HG02938 (cell line): ENCODE measurements around the gene KRTAP10-6.
"Not testable (repeated sequence)": the region's sequence is repeated elsewhere in the genome, so short reads cannot be mapped to it uniquely, and the experiment has no call there.

Source experiments
- ATAC-seq: cut with Tn5 transposase; IDR thresholded peaks from one replicate; pipeline ENCODE4 v1.9.1; 2021; ENCODE audit warnings: mild to moderate bottlenecking, moderate library complexity; ENCODE audit not compliant: unreplicated experiment

The KRTAP10-6 gene

DNA sequence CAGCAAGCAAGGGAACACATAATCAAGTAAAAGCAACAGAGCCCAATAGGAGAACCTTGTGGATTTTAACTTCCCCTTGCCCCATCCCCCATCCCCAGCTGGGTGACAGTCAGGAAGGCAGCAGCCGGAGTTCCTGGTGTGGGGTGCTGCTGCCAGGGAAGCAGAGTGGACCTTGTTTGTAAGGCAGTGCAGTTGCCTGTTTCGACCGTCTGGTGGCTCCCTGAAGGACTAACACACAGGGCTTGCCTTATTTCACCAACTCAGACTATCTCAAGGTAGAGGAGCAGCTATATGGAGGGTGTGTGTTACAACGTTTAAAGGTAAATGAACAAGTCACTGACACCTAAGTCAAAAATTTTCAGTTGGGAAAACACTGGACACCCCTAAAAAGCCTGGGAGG, 26.2 kb upstream of the KRTAP10-6 start:
- ATAC-seq: no peak

DNA sequence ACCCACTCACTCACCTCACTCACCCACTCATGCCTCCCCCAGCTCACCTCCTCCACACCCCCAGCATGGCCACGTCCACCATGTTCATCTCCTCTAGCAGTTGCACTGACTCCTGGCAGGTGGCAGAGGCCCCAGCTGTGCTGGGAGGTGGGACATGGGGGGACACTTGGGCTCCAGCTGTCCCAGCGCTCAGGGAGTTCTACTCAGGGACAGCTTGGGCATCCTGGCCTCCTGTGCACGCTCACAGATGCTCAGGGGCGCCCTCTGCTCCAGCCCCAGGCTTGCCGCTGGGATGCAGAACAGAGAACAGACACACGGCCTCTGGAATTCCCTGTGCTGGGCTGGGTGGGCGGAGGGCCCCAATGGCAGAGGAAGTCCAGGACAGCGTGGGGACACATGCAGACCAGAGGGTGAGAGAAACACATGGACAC, 24.8 kb upstream of the KRTAP10-6 start:
- ATAC-seq: no peak

DNA sequence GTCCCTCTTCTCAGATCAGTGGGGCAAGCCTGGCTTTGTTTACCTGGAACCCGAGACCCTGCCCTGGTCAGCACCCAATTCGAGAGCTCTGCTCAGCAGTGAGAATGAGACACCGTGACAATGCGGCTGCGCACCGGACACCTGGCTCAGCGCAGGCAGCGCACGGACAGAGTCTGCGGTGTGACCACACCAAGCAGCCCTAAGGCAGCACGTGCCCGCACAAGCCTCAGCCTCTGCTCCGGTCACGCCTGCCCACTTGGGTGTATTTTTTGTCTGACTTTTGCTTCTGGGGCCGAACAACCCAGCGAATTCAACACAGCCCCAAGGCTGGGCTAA, 24.3 kb upstream of the KRTAP10-6 start:
- no peak for ATAC-seq

DNA sequence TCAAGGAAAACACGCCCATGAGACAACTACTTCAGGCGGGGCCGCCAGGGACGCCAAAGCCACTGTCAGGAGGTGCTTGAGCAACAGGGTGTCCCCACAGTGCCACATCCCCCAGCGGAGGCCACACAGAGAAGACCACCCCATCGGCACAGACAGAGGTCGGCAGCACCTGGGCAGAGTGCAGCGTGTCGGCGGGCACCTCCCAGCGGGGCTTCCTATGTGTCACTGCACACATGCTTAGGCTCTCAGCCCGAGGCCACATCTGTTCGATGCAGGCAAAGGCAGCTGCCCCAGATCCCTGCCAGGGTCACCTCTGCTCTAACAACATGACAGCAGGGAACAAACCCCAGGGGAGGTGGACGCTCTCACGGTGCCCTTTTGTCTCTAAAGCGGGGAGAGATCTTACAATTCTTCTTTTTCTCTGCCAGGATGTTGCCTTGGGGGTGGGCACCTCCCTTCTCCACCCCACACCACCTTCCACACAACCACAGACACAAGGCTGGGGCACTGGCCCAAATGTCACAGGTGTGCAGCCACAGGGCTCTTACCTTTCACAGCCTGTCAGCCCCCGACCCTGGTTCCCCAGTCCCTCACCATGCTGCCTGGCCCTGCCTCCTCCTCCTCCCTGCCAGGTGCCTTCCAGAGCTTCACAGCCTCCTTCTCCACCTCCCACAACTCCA, 23.7 kb upstream of the KRTAP10-6 start:
- ATAC-seq: no peak

DNA sequence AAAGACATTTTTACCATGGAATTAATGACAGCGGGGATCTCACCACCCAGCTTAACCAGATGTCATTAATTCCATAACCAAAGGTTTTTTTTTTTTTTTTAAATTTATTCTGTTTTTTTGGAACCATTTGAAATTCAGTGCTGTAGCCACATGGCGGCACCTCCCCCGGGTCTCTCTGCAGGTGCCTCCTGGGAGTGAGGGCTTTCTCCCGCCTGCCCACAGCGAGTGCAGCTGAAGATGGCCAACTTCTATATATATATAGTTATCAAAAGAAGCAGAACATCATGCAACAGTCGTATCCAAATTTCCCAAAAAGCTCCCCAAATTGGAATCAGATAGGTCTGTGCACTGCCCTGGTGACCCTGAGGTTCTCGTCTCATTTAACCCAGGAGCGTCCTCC, 23.2 kb upstream of the KRTAP10-6 start:
- ATAC-seq: no peak

DNA sequence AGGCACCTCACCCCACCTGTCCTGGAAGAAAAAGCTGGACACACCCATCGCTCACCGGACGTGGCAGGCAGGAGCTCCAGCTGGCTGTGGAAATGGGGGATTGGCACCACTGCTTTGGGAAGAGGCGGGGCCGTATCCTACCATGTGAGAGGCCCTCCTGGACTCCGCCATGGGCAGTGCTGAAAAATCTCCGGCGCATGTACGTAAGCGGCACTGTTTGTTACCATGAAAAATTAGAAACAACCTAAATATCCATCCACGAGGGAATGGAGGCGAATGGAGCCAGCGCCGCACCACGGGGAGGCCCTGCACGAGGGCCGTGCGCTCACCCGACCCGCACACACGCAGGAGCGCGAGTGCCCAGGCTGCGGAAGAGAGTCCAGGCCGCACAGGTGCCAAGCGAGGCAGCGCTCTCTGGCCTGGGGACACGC, 22.7 kb upstream of the KRTAP10-6 start:
- ATAC-seq: no peak

DNA sequence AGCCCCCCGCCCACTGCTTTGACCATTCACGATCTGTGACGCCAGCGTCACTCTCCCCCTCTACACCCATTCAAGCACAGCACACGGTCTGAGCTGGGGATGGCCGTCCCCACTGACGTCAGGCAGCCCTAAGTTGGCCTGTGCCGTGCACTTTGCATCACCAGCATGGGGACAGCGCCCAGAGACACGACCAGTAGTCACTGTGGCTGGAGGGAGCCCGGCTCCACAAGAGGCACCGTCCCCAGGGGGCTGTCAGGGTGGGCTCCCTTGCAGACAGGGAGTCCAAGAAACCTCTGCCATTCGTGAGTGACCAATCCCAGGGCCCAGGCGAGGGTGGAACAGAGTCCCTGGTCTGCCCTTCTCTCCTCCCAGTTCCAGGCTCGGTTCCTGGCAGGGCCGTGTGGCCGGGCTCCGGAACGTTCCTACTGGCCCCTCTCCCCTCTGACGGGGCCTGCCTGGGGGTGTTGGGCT, 21.9 kb upstream of the KRTAP10-6 start:
- no peak for ATAC-seq

DNA sequence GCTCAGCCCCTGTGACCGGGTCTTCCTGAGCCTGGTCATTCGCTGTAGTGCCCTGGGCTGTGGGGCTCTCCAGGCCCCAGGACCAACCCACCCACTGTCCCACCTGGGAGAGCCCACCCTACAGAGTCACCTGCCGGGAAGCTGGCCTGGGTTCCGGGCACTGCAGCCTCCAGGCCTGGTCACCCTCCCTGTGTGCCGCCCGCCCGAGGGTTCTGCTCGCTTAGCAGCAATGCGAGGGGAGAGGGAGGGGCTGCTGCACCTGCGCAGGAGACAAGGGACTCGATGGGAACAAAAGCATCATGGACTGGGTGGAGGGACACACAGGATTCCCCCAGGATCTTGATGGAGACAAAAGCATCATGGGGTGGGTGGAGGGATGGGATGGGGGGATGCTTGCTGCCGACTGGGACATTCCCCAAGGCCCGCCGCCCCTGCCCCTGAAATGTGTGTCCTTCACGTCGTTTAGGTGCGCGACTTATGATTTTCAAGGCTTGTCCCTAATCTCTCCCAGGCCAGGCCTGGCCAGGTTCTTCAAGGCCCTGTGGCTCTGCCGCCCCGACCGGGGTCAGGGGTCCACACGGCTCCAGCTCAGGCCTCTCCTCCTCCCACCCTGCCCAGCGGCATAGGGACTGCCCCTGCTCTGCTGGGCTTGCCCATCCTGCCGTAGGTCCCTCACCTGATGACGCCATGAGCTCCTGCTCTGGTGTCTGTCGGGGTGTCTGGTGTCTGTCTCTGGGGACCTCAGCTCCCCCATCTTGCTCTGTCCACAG, 21.3 kb upstream of the KRTAP10-6 start:
- no peak for ATAC-seq

DNA sequence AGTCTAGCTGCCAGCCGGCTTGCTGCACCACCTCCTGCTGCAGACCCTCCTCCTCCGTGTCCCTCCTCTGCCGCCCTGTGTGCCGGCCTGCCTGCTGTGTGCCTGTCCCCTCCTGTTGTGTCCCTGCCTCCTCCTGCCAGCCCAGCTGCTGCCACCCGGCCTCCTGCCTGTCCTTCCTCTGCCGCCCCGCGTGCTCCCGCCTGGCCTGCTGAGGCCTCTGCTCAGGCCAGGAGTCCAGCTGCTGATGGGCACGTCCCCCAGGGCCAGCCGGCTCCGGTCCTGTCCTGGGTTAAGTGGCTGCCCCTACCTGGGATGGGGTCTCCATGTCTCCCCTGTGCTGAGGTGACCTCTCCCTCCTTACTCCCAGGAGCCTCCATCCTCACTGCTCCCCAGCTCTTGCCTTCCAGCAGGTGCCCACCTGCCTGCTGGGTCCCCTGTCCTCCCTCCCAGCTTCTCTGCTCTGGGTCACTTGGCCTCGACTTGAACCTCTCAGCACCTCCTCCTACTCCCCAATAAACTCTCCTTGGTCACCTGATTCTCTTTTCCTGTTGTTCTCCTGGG, 20.4 kb upstream of the KRTAP10-6 start:
- no peak for ATAC-seq

DNA sequence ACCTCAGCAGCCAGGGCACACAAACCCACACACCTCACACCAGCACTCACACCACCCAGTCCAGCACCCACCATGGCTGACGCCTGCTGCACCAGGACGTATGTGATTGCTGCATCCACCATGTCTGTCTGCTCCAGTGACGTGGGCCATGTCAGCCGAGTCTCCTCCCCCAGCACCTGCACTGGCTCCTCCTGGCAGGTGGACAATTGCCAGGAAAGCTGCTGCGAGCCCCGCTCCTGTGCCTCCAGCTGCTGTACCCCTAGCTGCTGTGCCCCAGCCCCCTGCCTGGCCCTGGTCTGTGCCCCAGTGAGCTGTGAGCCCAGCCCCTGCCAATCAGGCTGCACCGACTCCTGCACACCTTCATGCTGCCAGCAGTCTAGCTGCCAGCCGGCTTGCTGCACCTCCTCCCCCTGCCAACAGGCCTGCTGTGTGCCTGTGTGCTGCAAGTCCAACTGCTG, 19.8 kb upstream of the KRTAP10-6 start, which contains the start of gene KRTAP10-8:
Gene KRTAP10-8 (plus strand): TSS at position 51 of the 458 bp plus-strand sequence. CDS start 22 bp downstream, at position 73.
- no peak for ATAC-seq

DNA sequence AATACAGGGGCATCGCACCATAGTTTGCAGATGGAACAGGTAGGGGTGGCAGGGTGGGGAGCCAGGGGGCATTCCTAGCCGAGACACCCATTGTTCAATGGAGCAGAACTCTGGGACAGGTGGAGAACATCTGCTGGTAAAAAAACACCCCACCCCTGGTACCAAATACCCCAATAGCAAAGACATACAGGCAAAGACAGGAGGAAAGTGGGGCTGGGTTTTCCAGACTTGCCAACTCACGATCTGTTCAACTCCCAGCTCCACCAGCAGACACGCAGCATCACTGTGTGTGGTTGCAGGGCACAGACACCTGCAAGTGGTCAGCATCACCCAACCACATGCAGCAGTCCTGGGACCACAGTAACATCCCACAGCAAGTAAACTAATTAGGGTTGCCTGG, 19.2 kb upstream of the KRTAP10-6 start:
- no peak for ATAC-seq

DNA sequence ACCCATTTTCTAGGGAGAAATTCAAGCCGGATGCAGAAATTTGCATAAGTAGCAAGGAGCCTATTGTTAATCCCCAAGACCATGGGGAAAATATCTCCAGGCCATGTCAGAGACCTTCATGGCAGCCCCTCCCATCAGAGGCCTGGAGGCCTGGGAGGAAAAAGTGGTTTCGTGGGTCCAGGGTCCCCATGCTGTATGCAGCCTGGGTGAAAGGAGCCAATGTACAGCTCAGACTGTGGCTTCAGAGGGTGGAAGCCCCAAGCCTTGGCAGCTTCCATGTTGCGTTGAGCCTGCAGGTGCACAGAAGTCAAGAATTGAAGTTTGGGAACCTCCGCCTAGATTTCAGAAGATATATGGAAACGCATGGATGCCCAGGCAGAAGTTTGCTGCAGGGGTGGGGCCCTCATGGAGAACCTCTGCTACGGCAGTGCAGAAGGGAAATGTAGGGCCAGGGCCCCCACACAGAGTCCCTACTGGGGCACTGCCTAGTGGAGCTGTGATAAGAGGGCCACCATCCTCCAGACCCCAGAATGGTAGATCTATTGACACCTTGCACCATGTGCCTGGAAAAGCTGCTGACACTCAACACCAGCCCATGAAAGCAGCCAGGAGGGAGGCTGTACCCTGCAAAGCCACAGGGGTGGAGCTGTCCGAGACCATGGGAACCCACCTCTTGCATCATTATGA, 18.0 kb upstream of the KRTAP10-6 start:
- ATAC-seq: not testable (repeated sequence)

DNA sequence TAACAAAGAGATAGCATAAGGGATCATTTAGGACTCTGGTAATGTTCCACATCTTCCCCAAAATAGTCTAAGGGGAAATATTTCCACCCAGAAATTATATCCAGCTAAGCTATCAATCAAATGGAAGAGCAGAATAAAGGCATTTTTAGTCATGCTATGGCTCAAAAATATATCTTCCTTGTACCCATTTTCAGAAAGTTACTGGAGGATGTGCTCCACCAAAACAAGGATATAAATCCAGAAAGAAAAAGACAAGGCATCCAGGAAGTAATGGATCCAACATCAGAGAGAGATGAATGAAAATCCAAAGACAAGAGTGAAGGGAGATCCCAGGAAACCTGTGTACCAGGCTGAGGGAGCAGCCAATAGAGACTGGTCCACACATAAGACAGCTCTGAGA, 16.9 kb upstream of the KRTAP10-6 start:
- no peak for ATAC-seq

DNA sequence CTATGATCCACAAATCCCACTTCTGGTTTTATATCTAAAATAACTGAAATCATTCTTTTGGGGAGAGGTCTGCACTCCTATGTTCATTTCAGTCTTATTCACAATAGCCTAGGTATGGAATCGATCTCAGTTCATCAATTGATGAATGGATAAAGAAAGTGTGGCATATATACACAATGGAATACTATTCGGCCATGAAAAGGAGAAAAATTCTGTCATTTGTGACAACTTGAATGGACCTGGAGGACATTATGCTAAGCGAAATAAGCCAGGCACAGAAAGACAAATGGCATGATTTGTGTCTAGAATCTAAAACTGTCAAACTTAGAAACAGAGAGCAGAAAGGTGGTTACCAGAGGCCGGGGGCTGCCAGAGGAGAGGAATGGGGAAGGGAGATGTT, 14.2 kb upstream of the KRTAP10-6 start:
- no peak for ATAC-seq

DNA sequence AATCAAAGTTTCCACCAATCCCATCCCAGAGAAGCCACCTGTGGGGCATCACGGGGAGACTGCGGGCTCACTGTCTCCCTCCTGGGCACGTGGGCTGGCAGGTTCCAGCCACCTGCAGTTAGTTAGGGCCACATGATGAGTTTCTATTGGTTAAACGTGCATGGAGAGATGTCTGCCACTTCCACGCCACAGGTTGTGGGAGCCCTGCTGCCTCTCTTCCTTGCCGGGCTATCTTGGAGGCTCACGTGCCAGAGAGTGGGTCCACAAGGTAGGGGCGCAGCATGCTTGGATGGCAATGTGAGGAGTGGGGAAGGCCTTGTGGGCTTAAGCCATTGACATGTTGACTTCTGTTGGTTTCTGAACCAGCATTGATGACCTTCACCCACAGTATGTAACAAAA, 11.6 kb upstream of the KRTAP10-6 start:
- no peak for ATAC-seq

DNA sequence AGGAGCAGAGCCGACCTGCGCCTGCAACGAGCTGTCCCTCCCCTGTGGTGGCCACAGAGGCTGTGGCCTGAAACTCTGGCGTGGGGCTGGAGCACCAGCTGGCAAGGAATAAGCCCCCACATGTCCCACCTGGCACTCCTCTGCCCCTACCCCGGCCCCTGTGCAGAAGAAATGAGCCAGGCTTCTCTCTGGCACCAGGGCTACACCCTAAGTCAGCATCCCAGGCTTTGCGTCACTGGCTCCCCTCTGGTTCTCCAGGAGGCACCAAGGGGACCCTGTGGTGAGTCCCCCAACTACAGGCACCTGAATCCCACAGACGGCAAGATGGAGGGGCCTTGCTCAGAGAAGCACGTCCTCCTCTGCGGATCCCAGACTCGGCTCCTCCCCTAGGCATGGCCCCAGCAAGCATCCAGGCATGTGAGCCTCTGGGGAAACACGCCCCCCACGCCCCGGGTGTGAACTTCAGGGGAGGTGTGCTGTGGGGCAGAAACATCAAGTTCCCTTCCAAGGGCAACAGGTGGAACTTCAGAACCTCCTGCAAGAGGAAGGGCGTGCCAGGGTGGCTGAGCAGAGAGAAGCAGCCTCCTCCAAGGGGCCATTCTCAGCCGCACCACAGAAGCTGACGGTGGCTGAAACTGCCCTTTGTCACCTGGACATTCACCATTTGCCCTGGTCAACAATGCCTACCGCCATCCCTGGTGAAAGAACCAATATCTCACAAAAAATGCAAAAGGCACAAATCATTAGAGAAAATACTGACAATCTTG, 11.0 kb upstream of the KRTAP10-6 start:
- no peak for ATAC-seq

DNA sequence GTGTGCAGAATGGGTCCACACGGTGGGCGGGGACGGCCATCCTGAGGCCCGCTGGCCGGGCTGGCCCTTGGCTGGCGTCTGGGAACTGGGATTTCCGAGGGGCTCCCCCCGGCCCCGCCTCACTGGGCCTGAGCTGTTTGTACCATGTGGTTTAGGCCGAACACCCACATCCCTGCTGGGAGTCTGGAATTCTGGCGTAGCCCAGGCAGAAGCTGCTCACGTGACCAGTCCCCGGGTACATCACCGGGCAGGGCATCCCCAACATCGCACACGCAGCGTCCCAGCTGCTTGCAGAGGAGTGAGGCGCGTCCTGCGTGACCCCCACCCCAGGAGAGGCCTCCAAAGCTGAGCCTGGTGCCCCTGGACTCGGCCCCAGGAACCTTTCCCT, 10.2 kb upstream of the KRTAP10-6 start:
- no peak for ATAC-seq

DNA sequence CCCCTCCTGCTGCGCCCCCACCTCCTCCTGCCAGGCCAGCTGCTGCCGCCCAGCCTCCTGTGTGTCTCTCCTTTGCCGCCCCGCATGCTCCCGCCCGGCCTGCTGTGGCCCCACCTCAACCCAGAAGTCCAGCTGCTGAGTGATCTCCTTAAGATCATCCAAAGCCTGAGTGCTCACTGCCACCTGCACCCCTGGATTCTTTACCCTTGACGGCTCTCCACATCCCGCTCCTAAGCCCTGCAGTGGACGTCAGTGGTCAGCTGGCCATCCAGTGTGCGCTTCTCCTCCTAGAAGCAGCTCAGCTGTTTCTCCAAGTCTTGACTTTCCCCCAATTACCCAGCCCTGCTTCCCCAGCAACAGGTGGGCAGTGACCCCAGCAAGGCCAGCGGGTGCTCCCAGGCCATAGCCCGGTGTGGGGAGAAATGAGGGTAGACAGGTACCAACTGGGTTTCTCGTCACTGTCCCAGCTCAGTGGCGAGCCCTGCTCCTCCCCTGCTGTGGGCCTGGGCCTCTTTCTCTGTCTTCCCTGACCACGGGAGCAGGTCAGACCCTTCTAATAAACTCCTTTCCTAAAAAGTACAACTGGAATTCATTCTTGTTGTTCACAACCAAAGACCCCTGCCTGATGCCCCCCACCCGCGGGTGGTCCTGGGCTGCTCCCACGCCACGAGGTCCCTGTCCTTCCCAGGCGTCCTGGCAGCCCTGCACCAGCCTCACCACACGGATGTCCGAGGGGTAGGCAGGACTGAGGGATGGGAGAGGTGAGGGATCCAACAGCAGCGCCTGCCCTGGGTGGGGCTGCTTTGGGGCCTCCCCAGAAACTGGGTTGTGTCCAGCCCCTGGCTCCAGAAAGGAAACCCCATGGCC, 9.5 kb upstream of the KRTAP10-6 start:
- ATAC-seq: no peak

DNA sequence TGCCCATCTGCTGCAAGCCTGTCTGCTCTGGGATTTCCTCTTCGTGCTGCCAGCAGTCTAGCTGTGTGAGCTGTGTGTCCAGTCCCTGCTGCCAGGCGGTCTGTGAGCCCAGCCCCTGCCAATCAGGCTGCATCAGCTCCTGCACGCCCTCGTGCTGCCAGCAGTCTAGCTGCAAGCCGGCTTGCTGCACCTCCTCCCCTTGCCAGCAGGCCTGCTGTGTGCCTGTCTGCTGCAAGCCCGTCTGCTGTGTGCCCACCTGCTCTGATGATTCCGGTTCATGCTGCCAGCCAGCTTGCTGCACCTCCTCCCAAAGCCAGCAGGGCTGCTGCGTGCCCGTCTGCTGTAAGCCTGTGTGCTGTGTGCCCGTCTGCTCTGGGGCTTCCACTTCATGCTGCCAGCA, 8.8 kb upstream of the KRTAP10-6 start:
- ATAC-seq: not testable (repeated sequence)
